ENCODE data around the gene GPR83.

GRCh38 chr11:94433049-94433448, 31.8 kb upstream of the GPR83 start:
- TF ChIP-seq CTCF (IDR thresholded peaks at IDR 0.05) (no peak), POLR2A (IDR thresholded peaks at IDR 0.05) (no peak)
